Measurements from ENCODE around the gene GPR17.

The GPR17 gene

GRCh38 chr2:127674241-127675209 is 28.6 kb downstream of the GPR17 start:
- DNase-seq, result peak; percentile 18

GRCh38 chr2:127675331-127676261 is 29.6 kb downstream of the GPR17 start, which contains the start of gene LIMS2:
LIMS2 (minus strand) TSS chr2:127675530; CDS start chr2:127675024, 506 bp downstream.
- peak; percentile 54 for DNase-seq

- DNase-seq, result no peak
Measured at GRCh38 chr2:127676906-127677305, 31.0 kb downstream of the GPR17 start.

- no peak for DNase-seq
Measured at GRCh38 chr2:127678531-127678930, 32.6 kb downstream of the GPR17 start.

GRCh38 chr2:127678991-127679390 is 33.0 kb downstream of the GPR17 start:
- no peak for DNase-seq

GRCh38 chr2:127679680-127680361 is 33.9 kb downstream of the GPR17 start:
- DNase-seq, result no peak

- DNase-seq, result no peak
Measured at GRCh38 chr2:127680706-127681287, 34.8 kb downstream of the GPR17 start.

DNA sequence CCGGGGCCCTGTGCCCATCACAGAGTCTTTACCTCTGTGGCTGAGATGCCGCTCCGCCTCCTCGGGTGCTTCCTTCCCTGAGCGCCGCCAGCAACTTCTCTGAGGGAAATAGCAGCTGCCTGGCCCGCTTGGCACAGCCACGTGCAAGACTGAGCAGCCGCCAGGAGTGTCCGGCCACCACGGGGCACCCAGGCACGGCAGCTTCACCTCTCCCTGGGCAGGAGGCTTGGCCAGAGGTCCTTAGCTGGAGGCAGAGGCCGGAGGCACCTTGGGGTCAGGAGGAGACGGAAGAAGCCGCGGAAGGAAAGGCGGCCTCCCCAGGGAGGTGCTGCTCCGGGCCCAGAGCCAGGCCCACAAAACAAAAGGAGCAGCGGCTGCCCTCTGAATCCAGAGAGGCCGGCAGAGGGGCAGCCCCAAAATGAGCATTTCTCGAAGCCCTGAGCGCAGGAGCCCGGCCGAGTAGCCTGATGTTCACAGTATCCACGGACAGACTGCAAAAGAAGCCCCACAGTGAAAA is 35.4 kb downstream of the GPR17 start:
- no peak for DNase-seq

- no peak for DNase-seq
Measured at GRCh38 chr2:127681976-127682857, 36.3 kb downstream of the GPR17 start.

DNA sequence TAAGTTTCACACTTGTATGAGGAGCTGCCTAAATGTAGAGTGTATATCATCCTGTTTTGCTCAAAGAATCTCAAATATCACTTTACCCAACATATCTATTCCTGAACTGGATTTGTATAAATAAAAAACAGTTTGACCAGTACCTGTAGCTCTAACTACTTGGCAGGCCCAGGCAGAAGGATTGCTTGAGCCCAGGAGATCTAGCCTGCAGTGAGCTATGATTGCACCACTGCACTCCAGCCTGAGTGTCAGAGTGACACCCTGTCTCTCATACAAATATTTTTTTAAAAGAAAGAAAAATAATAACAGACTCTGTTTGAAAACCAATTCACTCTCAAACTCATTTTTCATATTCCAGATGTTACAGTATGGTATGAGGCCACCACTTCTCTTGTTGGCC is 37.1 kb downstream of the GPR17 start:
- DNase-seq, result no peak

GRCh38 chr2:127683757-127684156 is 37.8 kb downstream of the GPR17 start:
- no peak for DNase-seq

DNA sequence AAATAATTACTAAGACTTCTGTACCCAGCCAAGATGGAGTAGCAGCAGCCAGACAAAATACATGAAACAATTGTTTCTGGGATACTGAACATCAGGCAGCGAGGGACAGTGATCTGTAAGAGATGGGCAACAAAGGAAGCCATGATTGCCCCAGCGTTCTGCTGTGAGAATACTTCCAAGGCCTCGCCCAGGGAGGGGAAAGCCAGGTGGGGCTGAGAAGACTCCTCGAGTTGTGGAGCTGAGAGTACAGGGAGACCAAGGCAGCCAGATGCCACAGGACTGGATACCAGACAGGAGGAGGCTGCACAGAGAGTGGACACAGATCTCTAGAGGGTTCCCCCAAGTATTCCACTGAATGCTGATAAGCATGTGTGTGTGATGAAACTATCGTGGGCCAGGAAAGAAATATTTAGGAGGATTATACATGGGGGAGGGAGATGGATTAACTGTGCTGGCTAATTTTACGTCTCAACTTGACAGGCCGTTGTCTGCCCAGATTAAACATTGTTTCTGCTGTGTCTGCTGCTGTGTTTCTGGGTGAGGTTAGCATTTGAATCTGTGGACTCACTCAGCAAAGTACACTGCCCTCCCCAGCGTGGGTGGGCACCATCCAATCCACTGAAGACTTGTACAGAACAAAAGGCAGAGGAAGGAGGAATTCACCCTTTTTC is 39.6 kb downstream of the GPR17 start:
- no peak for DNase-seq

DNA sequence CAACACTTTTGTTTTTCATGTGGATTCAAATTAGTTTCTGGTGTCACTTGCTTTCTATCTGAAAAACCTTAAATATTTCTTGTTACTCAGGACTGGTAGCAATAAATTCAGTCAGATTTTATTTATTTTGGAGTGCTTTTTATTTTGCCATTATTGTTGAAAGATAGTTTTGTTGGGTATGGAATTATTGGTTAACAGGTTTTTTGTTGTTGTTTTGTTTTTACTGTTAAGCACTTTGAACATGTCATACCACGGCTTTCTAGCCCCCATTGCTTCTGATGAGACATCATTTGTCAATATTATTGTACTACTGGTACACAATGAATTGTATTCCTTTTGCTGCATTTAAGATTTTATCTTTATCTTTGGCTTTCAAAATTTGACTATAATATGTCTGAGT is 42.5 kb downstream of the GPR17 start:
- DNase-seq, result no peak

- DNase-seq, result no peak
Measured at GRCh38 chr2:127690696-127691095, 44.7 kb downstream of the GPR17 start.

DNA sequence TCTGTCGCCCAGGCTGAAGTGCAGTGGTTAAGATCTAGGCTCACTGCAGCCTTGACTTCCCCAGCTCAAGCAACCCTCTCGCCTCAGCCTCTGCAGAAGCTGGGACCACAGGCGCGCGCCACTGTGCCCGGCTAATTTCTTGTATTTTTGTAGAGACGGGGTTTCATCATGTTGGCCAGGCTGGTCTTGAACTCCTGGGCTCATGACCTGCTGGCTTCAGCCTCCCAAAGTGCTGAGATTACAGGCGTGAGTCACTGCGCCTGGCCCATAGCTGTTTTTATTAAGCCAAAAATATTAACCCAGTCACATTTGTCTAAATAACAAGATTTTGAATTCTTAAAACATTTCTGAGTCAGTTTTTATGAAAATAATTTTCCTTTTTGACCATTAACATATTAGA is 49.0 kb downstream of the GPR17 start:
- DNase-seq, result no peak

GRCh38 chr2:127695491-127696472 is 49.8 kb downstream of the GPR17 start:
- peak; percentile 77 for DNase-seq

DNA sequence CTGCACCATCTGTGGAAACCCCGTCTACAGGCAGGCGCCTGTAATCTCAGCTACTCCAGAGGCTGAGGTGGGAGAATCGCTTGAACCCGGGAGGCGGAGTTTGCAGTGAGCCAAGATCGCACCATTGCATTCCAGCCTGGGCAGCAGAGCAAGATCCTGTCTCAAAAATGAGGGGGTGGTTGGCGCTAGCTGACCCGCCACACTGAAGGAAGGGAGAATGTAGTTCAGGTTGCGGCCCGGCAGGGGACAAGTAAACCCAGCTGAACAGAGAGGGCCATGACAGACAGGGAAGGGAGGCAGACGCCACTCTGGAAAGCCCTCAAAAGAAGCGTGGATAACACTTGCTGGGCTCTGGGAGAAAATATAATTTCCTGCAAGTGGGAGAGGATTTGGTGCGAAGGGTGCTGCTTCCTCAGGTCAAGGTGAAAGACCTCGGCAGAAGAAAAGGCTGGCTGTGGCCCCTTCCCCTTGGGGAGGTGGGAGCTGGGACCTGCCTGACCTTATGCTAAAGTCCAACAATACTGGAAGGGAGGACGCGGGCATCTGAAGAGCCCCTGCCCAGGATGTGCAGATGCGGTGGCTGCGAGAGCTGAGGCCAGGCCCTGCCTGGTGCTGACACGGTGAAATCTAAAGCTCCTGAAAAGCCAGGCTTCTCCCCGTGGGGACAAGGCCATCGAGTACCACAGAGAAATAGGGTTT is 51.7 kb downstream of the GPR17 start:
- no peak for DNase-seq

DNA sequence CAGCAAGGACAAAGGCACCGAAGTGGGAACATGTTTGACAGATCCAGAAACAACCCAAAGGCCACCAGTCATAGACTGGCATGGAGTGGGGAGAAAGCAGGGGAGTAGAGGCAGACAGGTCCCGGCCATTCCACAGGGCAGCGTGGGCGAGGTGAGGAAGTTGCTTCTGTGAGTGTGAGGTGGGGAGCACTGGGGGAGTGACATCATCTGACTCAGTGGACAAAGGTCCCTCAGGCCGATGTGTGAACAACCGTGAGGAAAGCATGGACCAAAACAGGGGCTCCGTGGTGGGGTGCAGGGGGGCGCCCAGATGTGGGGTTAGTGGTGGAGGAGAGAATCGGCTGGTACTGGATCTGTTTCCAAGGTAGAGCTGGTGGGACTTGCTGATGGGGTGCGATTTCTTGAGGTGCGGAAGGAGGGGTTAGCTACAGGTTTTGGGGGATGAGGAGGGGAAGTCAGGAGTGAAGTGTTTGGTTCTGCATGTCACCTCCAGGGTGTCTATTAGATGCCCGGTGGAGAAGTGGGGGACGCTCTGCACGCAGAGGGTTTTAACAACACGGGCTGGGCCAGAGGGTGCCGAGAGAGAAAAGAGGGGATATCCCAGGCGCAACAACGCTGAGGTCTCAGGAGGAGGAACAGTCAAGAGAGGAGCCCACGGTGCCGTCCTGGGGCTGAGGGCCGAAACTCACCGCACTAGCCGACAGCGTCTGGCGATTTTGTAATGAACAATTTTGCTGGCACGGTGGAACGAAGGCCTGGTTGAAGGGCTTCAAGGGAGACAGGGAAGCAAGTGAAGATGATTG is 52.8 kb downstream of the GPR17 start:
- no peak for DNase-seq

Data from inflammatory macrophage treated with lipopolysaccharide for 4 hours (primary cell).